ENCODE data around the gene SAFB. TPM values are rescaled to one million over a fixed set of nuclear protein-coding genes. Genes with fewer than 3 reads are reported as not detected.
"Not testable (repeated sequence)": the region's sequence is repeated elsewhere in the genome, so short reads cannot be mapped to it uniquely, and the experiment has no call there.

SAFB gene
- total RNA-seq, 1 experiment from 2014 or later = 83.0 TPM

DNA sequence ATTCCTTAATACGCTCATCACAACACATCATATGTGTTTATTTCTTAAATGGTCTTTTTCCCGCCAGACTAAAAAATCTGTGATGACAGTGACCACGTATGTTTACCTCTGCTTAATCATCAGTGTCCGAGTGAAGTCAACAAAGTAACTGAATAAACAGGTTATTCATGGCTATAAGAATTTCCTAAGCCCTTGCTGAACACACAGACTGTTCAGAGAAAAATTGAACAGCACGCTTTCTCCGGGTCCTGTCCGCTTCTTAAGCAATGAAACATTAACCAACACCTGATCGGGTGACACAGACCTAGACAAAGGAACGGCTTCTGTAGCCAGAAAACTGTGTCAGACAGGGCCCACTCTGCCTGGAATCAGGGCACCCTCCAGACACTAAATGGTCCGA is 14.6 kb upstream of the SAFB start:
- Histone ChIP-seq H3K27me3 (ENCODE audit: control insufficient read depth, insufficient read depth, low read length) (no peaks in the 10 kb centered on the region), H3K27ac (ENCODE audit: low read length) (no peak overlapping the region), H3K36me3 (ENCODE audit: control insufficient read depth, insufficient read depth, low read length) (peaks cover 18% of the 10 kb centered on the region), H3K4me3 (ENCODE audit: low read depth in 2 of 2, low read length in 2 of 2) (no peak overlapping the region), H3K4me1 (ENCODE audit: control insufficient read depth, insufficient read depth, low read length) (no peaks in the 10 kb centered on the region), H3K9me3 (ENCODE audit: control insufficient read depth, insufficient read depth, low read depth, low read length) (no peaks in the 10 kb centered on the region)
- BruUV-seq (replicated peaks) = no TSS peak
- intact Hi-C loops (cut with micrococcal nuclease; ENCODE audit: unreplicated experiment) = no loop called here
- DNase-seq (ENCODE audit: low read depth, low spot score) (no peak), ATAC-seq (no peak)
- POLR2A ChIA-PET = no interaction called here
- TF ChIP-seq SIN3A (IDR thresholded peaks at IDR 0.05; ENCODE audit: borderline replicate concordance, insufficient read depth, low read depth, low read length) (no peak), TCF7L2 (IDR thresholded peaks at IDR 0.05; ENCODE audit: low read depth, low read length) (no peak), POLR2AphosphoS5 (IDR thresholded peaks at IDR 0.05; ENCODE audit: low read depth, low read length) (no peak)
- TF ChIP-seq, protein P1, sequence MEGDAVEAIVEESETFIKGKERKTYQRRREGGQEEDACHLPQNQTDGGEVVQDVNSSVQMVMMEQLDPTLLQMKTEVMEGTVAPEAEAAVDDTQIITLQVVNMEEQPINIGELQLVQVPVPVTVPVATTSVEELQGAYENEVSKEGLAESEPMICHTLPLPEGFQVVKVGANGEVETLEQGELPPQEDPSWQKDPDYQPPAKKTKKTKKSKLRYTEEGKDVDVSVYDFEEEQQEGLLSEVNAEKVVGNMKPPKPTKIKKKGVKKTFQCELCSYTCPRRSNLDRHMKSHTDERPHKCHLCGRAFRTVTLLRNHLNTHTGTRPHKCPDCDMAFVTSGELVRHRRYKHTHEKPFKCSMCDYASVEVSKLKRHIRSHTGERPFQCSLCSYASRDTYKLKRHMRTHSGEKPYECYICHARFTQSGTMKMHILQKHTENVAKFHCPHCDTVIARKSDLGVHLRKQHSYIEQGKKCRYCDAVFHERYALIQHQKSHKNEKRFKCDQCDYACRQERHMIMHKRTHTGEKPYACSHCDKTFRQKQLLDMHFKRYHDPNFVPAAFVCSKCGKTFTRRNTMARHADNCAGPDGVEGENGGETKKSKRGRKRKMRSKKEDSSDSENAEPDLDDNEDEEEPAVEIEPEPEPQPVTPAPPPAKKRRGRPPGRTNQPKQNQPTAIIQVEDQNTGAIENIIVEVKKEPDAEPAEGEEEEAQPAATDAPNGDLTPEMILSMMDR (IDR thresholded peaks at IDR 0.05) = no peak
- TF ChIP-seq, protein P2, sequence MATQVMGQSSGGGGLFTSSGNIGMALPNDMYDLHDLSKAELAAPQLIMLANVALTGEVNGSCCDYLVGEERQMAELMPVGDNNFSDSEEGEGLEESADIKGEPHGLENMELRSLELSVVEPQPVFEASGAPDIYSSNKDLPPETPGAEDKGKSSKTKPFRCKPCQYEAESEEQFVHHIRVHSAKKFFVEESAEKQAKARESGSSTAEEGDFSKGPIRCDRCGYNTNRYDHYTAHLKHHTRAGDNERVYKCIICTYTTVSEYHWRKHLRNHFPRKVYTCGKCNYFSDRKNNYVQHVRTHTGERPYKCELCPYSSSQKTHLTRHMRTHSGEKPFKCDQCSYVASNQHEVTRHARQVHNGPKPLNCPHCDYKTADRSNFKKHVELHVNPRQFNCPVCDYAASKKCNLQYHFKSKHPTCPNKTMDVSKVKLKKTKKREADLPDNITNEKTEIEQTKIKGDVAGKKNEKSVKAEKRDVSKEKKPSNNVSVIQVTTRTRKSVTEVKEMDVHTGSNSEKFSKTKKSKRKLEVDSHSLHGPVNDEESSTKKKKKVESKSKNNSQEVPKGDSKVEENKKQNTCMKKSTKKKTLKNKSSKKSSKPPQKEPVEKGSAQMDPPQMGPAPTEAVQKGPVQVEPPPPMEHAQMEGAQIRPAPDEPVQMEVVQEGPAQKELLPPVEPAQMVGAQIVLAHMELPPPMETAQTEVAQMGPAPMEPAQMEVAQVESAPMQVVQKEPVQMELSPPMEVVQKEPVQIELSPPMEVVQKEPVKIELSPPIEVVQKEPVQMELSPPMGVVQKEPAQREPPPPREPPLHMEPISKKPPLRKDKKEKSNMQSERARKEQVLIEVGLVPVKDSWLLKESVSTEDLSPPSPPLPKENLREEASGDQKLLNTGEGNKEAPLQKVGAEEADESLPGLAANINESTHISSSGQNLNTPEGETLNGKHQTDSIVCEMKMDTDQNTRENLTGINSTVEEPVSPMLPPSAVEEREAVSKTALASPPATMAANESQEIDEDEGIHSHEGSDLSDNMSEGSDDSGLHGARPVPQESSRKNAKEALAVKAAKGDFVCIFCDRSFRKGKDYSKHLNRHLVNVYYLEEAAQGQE (IDR thresholded peaks at IDR 0.05; ENCODE audit: insufficient read depth in 1 of 2, low read depth in 2 of 2, low read length in 1 of 2) = no peak
- CTCF ChIA-PET = no interaction called here
- in situ Hi-C loops (cut with HindIII; ENCODE audit: low pct_unique_long_range_greater_than_20kb, low sequenced_read_pairs) = no loop called here

DNA sequence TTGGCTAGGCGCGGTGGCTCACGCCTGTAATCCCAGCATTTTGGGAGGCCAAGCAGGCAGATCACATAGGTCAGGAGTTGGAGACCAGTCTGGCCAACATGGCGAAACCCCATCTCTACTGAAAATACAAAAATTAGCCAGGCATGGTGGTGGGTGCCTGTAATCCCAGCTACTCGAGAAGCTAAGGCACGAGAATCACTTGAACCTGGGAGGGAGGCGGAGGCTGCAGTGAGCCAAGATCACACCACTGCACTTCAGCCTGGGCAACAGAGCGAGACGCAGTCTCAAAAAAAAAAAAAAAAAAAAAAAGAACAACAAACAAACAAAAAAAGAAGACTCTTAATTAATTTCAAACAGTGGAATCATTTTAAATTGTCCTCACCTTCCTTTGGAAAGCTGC is 14.1 kb upstream of the SAFB start:
- peaks cover 19% of the 10 kb centered on the region for H3K36me3 ChIP-seq (ENCODE audit: control insufficient read depth, insufficient read depth, low read length)
- BruUV-seq (replicated peaks) = not testable (repeated sequence)

DNA sequence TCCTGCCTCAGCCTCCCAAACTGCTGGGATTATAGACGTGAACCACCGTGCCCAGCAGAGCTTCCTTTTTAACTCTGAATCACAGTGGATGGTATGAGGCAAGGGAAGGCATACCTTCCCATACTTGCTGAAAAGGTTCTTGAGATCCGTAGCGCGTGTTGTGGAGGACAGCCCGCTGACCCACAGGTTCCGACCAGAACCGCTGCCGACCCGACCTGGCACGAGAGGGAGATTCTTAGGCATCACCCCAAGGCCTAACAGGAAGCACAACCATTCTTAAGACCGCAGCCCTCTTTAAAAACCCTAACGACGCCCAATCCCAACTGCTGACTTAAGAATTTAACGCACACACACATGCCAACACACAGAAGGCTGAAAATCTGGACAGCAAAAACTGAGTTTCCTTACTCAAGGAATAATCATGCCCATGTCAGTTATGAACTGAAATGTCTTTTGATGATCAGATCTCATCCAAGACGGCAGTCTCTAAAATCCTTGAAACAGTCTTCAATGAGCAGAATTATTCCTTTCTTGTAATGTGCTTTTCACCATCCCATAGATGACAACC is 12.9 kb upstream of the SAFB start:
- intact Hi-C loops (cut with micrococcal nuclease; ENCODE audit: unreplicated experiment) (no loop called here), in situ Hi-C loops (cut with HindIII; ENCODE audit: low pct_unique_long_range_greater_than_20kb, low sequenced_read_pairs) (no loop called here)
- no peaks in the 10 kb centered on the region for H3K9me3 ChIP-seq (ENCODE audit: control insufficient read depth, insufficient read depth, low read depth, low read length)
- DNase-seq (ENCODE audit: low read depth, low spot score) = no peak
- POLR2A ChIA-PET = no interaction called here
- no peaks in the 10 kb centered on the region for H3K27me3 ChIP-seq (ENCODE audit: control insufficient read depth, insufficient read depth, low read length)
- TF ChIP-seq SIN3A (IDR thresholded peaks at IDR 0.05; ENCODE audit: borderline replicate concordance, insufficient read depth, low read depth, low read length) (no peak), POLR2AphosphoS5 (IDR thresholded peaks at IDR 0.05; ENCODE audit: low read depth, low read length) (no peak), TCF7L2 (IDR thresholded peaks at IDR 0.05; ENCODE audit: low read depth, low read length) (no peak)
- TF ChIP-seq, protein P1 (IDR thresholded peaks at IDR 0.05) = no peak
- TF ChIP-seq, protein P2 (IDR thresholded peaks at IDR 0.05; ENCODE audit: insufficient read depth in 1 of 2, low read depth in 2 of 2, low read length in 1 of 2) = no peak
- BruUV-seq (replicated peaks) = TSS peak; percentile 23
- no peak overlapping the region for H3K27ac ChIP-seq (ENCODE audit: low read length)
- no peak overlapping the region for H3K4me3 ChIP-seq (ENCODE audit: low read depth in 2 of 2, low read length in 2 of 2)
- no peaks in the 10 kb centered on the region for H3K4me1 ChIP-seq (ENCODE audit: control insufficient read depth, insufficient read depth, low read length)
- CTCF ChIA-PET = no interaction called here
- ATAC-seq = no peak
- peaks cover 25% of the 10 kb centered on the region for H3K36me3 ChIP-seq (ENCODE audit: control insufficient read depth, insufficient read depth, low read length)

More for the DNA sequence above, 14.1 kb upstream of the SAFB start:
- POLR2A ChIA-PET; H3K9me3 ChIP-seq (ENCODE audit: control insufficient read depth, insufficient read depth, low read depth, low read length); ATAC-seq; in situ Hi-C loops (cut with HindIII; ENCODE audit: low pct_unique_long_range_greater_than_20kb, low sequenced_read_pairs); H3K4me3 ChIP-seq (ENCODE audit: low read depth in 2 of 2, low read length in 2 of 2); CTCF ChIA-PET; H3K27me3 ChIP-seq (ENCODE audit: control insufficient read depth, insufficient read depth, low read length); DNase-seq (ENCODE audit: low read depth, low spot score); intact Hi-C loops (cut with micrococcal nuclease; ENCODE audit: unreplicated experiment); H3K27ac ChIP-seq (ENCODE audit: low read length); H3K4me1 ChIP-seq (ENCODE audit: control insufficient read depth, insufficient read depth, low read length): not testable (repeated sequence)

Measured in Panc1 (cell line).